Common myeloid progenitor, CD34-positive (primary cell): Measurements from ENCODE around the gene KNDC1.

Experiments used
- CTCF ChIA-PET: fragments of 350-600 bp; sonication (Branson Sonifier 250); formaldehyde crosslinking; loops from one replicate; lab custom pipeline; 2021; ENCODE audit warnings: antibody characterized with exemption; lab: Charles Lee
- POLR2A ChIA-PET: fragments of 350-600 bp; sonication (Branson Sonifier 250); formaldehyde crosslinking; loops from one replicate; lab custom pipeline; 2021; ENCODE audit warnings: antibody characterized with exemption; lab: Charles Lee
- DNase-seq, 3 donors: peaks; one replicate each; pipeline versions ENCODE4 v3.0.0 to v3.0.0-alpha.2; 2013
- H3K27ac ChIP-seq, 2 experiments: 1 replicate in 1 of 2; 2 replicates in 1 of 2; pipeline ENCODE4 v1.7.0; 2013; ENCODE audit warnings: inconsistent platforms in 2 of 2, low read length in 2 of 2, mild to moderate bottlenecking in 2 of 2, low read depth in 1 of 2, moderate library complexity in 1 of 2; ENCODE audit not compliant: severe bottlenecking in 2 of 2, insufficient read depth in 1 of 2, poor library complexity in 1 of 2
- H3K27me3 ChIP-seq, 5 experiments: replicated peaks in 2 of 5; 1 replicate in 3 of 5; 2 replicates in 2 of 5; pipeline versions ENCODE4 v1.6.1 to v1.7.0; 2013; ENCODE audit warnings: low read length in 4 of 5, mild to moderate bottlenecking in 2 of 5, moderate library complexity in 2 of 5, inconsistent platforms in 1 of 5; ENCODE audit not compliant: insufficient read depth in 5 of 5, control insufficient read depth in 4 of 5
- H3K36me3 ChIP-seq, 4 experiments: 1 replicate in 2 of 4; 2 replicates in 2 of 4; pipeline versions ENCODE4 v1.6.1 to v1.7.0; 2013; ENCODE audit warnings: low read length in 3 of 4, control low read depth in 1 of 4, mild to moderate bottlenecking in 1 of 4; ENCODE audit not compliant: control insufficient read depth in 4 of 4, insufficient read depth in 4 of 4
- H3K4me1 ChIP-seq, 4 experiments: 1 replicate in 3 of 4; 2 replicates in 1 of 4; pipeline versions ENCODE4 v1.6.1 to v1.7.1; 2013; ENCODE audit warnings: low read length in 3 of 4, mild to moderate bottlenecking in 3 of 4, control low read depth in 1 of 4, inconsistent platforms in 1 of 4, moderate library complexity in 1 of 4; ENCODE audit not compliant: control insufficient read depth in 4 of 4, insufficient read depth in 4 of 4; ENCODE audit errors: control extremely low read depth in 1 of 4
- H3K4me3 ChIP-seq, 7 experiments: 1 replicate in 4 of 7; 2 replicates in 3 of 7; pipeline versions ENCODE4 v1.5.1 to v1.7.0; 2013; ENCODE audit warnings: mild to moderate bottlenecking in 7 of 7, low read length in 6 of 7, moderate library complexity in 6 of 7, inconsistent platforms in 2 of 7, low read depth in 2 of 7, control low read depth in 1 of 7; ENCODE audit not compliant: insufficient read depth in 4 of 7, control insufficient read depth in 1 of 7; ENCODE audit errors: extremely low read depth in 1 of 7
- H3K9me3 ChIP-seq, 5 experiments: 1 replicate in 4 of 5; 2 replicates in 1 of 5; pipeline versions ENCODE4 v1.6.1 to v1.7.1; 2013; ENCODE audit warnings: low read length in 4 of 5, mild to moderate bottlenecking in 2 of 5, inconsistent platforms in 1 of 5, low read depth in 1 of 5, moderate library complexity in 1 of 5; ENCODE audit not compliant: control insufficient read depth in 4 of 5, insufficient read depth in 2 of 5; ENCODE audit errors: control extremely low read depth in 1 of 5
- WGBS: methylation state at CpG from one replicate; pipeline ENCODE4 v1.1.5; 2013; ENCODE audit not compliant: insufficient coverage; 5-methylcytosine and 5-hydroxymethylcytosine counted together

The KNDC1 gene

DNA sequence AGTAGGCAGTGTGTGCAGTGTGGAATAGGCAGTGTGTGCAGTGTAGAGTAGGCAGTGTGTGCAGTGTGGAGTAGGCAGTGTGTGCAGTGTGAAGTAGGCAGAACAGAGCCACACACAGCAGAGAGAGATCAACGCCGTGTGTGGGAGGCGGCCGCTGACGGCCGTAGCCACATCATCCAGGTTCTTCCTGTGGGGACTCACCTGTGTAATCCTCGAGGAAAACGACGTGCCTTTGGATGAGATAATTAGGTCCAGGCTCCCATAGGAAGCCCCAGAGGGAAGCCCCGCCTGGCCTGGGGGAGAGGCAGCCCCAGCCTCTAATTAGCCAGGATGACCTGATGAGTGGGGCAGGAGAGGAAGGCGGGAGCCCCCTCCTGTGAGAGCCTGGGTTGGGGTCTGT lies 25.4 kb downstream of the KNDC1 start:
- H3K36me3 ChIP-seq: no peaks in the 10 kb centered on the region
- CTCF ChIA-PET: no interaction called here
- H3K4me3 ChIP-seq: no peak overlapping the region
- no peaks in the 10 kb centered on the region for H3K4me1 ChIP-seq
- no peaks in the 10 kb centered on the region for H3K9me3 ChIP-seq
- POLR2A ChIA-PET: no interaction called here
- 94% methylated on average over 8 of the region's 11 CpGs for WGBS
- peaks cover 0 to 10% (median 0%) of the 10 kb centered on the region in 5 experiments for H3K27me3 ChIP-seq
- H3K27ac ChIP-seq: no peak overlapping the region
- no peak for DNase-seq

DNA sequence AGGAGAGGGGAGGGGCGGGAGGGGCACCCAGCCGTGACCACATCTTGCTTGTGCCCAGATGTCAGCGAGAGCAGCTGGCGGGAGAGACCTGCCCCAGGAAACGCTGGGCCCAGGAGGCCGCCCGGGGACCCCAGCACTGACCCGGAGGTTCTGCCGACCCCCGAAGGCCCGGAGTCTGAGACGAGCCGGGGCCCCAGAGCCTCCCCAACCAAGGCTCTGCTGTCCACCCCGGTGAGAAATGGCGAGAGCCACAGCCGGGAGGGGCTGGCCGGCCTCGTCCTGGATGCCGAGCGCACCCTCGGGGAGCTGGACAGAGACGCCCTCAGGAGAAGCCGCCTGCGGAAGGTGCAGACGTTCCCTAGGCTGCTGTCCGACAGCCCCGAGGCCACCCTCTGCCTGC lies 25.9 kb downstream of the KNDC1 start:
- CTCF ChIA-PET: no interaction called here
- POLR2A ChIA-PET: no interaction called here
- Histone ChIP-seq H3K27ac (no peak overlapping the region), H3K36me3 (no peaks in the 10 kb centered on the region), H3K4me3 (no peak overlapping the region), H3K27me3 (peaks cover 0 to 11% (median 2%) of the 10 kb centered on the region in 5 experiments), H3K4me1 (no peaks in the 10 kb centered on the region), H3K9me3 (no peaks in the 10 kb centered on the region)
- no peak for DNase-seq
- WGBS: 86% methylated on average over 23 of the region's 27 CpGs

DNA sequence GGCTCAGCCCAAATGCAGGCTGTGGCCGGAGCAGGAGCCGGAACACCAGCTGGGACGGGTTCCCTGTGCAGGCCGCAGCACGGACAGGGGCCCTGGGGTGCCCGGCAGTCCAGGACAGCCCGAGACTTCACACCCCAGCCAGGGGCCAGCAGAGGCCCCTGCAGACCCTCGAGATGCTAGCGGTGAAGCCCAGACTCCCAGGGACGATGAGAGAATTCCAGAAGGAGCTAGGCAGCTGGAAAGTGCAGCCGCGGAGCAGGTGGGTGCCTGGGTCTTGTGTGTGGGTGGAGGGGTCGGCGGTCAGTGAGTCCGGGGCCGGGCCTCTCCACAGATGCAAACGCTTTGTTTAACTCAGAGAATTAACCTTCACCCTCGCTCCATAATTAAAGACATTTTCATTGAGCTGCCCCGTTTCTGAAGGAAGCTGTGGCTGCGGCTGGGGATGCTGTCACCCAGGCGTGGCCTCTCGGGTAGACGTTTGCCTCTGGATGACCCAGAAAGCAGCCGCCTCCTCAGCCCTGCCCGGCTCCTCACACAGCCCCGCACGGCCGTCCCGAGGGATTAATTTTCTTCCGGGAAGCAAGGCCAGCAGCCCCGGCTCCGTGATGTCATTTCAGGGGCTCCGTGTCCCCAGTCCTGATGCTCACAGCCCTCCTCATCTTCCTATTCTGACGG lies 26.5 kb downstream of the KNDC1 start:
- CTCF ChIA-PET: interaction anchor here (0.6 to 1.5 kb wide), 2 partner anchors 11 to 344 kb away, joined by 4 to 5 read pairs; no protein-coding TSS in a partner anchor

DNA sequence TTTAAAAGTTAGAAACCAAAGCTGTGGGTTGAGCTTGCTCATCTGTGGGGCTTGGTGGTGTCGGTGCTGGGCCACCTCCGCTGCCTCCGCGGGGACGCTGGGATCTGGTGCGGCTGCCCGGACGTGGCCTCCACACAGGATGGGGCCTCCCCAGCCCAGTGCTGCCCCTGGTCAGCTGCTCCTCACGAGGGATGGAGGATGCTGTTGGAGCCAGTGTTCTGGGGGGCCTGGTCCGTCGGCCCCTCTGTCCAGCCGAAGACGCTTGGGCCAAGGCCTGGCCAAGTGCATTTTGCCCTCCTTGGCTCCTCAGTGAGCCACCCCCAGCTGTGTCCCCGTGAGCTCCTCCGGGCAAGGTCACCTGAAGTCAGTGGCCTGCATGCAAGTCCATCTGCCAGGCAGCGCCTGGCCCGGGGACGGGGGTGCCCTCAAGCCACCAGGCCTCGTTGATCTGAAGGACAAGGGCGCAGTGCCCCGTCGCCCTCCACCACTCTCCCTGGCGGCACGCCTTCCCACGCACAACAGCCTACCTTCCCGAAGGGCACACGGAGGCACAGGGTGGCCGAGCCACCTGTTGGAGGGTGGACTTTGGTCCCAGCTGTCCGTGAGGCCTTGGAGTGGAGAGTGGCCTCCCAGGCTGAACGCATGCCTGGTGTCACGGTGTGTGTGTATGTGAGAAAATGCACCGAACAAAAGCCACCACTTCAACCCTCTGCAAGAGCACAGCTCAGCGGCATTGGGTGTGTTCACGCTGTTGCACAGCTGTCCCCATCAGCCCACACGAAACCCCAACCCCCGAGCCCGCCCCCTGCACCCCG lies 27.3 kb downstream of the KNDC1 start:
- no peaks in the 10 kb centered on the region for H3K4me1 ChIP-seq
- no peak overlapping the region for H3K27ac ChIP-seq
- peaks cover 0 to 14% (median 2%) of the 10 kb centered on the region in 5 experiments for H3K27me3 ChIP-seq
- WGBS: 95% methylated on average over 30 of the region's 38 CpGs
- H3K9me3 ChIP-seq: peaks cover 0 to 4% (median 0%) of the 10 kb centered on the region in 5 experiments
- CTCF ChIA-PET: interaction anchor here (0.6 to 1.5 kb wide), 2 partner anchors 10 to 345 kb away, joined by 4 to 5 read pairs; no protein-coding TSS in a partner anchor
- DNase-seq: no peak
- POLR2A ChIA-PET: no interaction called here
- no peaks in the 10 kb centered on the region for H3K36me3 ChIP-seq
- H3K4me3 ChIP-seq: no peak overlapping the region

More for the DNA sequence above, 26.5 kb downstream of the KNDC1 start:
- H3K36me3 ChIP-seq: no peaks in the 10 kb centered on the region
- H3K4me1 ChIP-seq: no peaks in the 10 kb centered on the region
- H3K9me3 ChIP-seq: peaks cover 0 to under 1% (median 0%) of the 10 kb centered on the region in 5 experiments
- 88% methylated on average over 27 of the region's 34 CpGs for WGBS
- no peak overlapping the region for H3K4me3 ChIP-seq
- DNase-seq: no peak
- no peak overlapping the region for H3K27ac ChIP-seq
- POLR2A ChIA-PET: no interaction called here
- peaks cover 0 to 11% (median 2%) of the 10 kb centered on the region in 5 experiments for H3K27me3 ChIP-seq

DNA sequence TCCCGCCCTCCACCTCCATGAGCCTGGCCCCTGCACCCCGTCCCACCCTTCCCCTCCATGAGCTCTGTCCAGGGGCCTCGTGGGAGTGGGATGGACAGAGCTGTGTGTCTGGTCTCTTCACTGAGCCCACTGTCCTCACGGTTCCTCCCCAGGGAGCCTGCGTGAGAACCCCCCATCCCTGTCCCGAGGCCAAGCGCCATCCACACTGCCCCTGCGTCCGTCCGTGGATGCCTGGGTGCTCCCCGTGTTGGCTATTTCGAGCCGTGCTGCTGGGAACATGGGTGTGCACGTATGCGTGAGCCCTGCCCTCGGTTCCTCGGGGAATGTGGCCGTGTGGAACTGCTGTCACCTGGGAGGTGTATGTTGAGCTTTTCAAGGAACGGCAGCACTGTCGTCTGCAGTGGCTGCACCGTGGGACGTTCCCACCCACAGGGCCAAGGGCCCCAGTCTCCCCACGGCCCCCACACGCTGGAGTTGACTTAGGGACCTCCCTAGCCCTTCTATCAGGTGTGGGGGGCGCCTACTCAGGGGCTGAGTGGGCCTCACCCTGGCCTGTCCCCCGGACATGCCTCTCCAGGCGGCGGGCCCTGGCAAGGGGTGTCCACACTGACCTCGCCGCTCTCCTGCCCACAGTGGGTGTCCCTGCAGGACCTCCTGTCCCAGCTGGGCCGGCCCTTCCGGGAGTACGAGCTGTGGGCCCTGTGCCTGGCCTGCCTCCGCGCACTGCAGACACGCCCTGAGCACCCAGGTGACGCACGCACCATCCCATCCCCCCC lies 28.1 kb downstream of the KNDC1 start:
- Histone ChIP-seq H3K4me3 (no peak overlapping the region), H3K36me3 (no peaks in the 10 kb centered on the region), H3K9me3 (peaks cover 0 to 6% (median 1%) of the 10 kb centered on the region in 5 experiments), H3K4me1 (no peaks in the 10 kb centered on the region), H3K27me3 (peaks cover 0 to 16% (median 2%) of the 10 kb centered on the region in 5 experiments), H3K27ac (no peak overlapping the region)
- ChIA-PET CTCF (interaction anchor here (1.5 kb wide), 1 partner anchor 9 kb away, joined by 5 read pairs; no protein-coding TSS in a partner anchor), POLR2A (no interaction called here)
- no peak for DNase-seq
- WGBS: 94% methylated on average over 30 of the region's 38 CpGs

DNA sequence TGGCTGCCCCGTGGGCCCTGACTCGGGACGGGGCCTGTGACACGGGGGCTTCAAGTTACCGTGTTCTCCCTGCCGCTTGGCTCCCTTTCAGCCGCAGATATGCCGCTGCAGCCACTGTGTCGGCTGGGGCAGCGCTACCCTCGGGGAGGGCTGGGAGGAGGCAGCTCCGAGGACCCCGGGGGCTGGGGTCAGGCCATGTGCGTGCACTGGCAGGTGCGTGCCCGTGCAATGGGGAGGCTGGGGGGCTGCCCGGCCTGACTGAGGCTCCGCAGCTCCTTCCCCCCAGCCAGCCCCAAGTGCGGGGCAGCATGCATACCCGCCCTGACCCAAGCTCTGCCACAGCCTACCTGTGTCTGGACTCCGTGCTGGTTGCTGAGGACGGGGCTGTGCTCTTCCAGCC lies 29.2 kb downstream of the KNDC1 start:
- Histone ChIP-seq H3K36me3 (no peaks in the 10 kb centered on the region), H3K27me3 (peaks cover 0 to 13% (median 2%) of the 10 kb centered on the region in 5 experiments), H3K27ac (no peak overlapping the region), H3K4me1 (no peaks in the 10 kb centered on the region), H3K4me3 (no peak overlapping the region), H3K9me3 (peaks cover 0 to 10% (median 3%) of the 10 kb centered on the region in 5 experiments)
- DNase-seq: no peak
- ChIA-PET POLR2A (no interaction called here), CTCF (no interaction called here)
- WGBS: 94% methylated on average over 21 of the region's 22 CpGs
